H1 (cell line): ENCODE data around the gene AGBL1. TPM values are rescaled to one million over a fixed set of nuclear protein-coding genes. Genes with fewer than 3 reads are reported as not detected.

Experiments used
- CTCF ChIA-PET: fragments of 300-600 bp; sonication (Branson Sonifier 250); formaldehyde crosslinking; loops from one replicate; lab custom pipeline; 2021; ENCODE audit not compliant: partially characterized antibody; lab: Charles Lee
- POLR2A ChIA-PET: fragments of 300-600 bp; sonication (Branson Sonifier 250); formaldehyde crosslinking; loops from one replicate; lab custom pipeline; 2021; ENCODE audit warnings: inconsistent platforms; ENCODE audit not compliant: partially characterized antibody; lab: Charles Lee
- DNase-seq, 2 experiments: peaks; one replicate each; pipeline versions ENCODE4 v3.0.0 to v3.0.0-alpha.2; 2010 to 2022; ENCODE audit warnings: low spot score in 2 of 2, low read depth in 1 of 2, mixed read lengths in 1 of 2
- FAIRE-seq: peaks from 2 replicates; lab custom pipeline; 2011; peaks lifted over from hg19 to GRCh38; lab: Jason Lieb, UNC
- H2AFZ ChIP-seq: 2 replicates; pipeline ENCODE4 v1.8.1; 2012; ENCODE audit warnings: low read length, inconsistent platforms
- H2AK5ac ChIP-seq: 2 replicates; pipeline ENCODE4 v1.6.1; 2013; ENCODE audit warnings: low read depth, low read length
- H2BK120ac ChIP-seq: replicated peaks from 2 replicates; pipeline ENCODE3; 2013; ENCODE audit warnings: low read depth, low read length, inconsistent platforms
- H2BK12ac ChIP-seq: 2 replicates; pipeline ENCODE4 v1.6.1; 2013; ENCODE audit warnings: low read depth, low read length
- H2BK15ac ChIP-seq: 2 replicates; pipeline ENCODE4 v1.6.1; 2013; ENCODE audit warnings: low read length
- H2BK20ac ChIP-seq: 2 replicates; pipeline ENCODE4 v1.6.1; 2013; ENCODE audit warnings: low read length
- H2BK5ac ChIP-seq: 2 replicates; pipeline ENCODE4 v1.6.1; 2013; ENCODE audit warnings: low read depth, low read length
- H3K14ac ChIP-seq: 2 replicates; pipeline ENCODE4 v1.6.1; 2013; ENCODE audit warnings: inconsistent platforms; ENCODE audit not compliant: insufficient read length
- H3K18ac ChIP-seq: 2 replicates; pipeline ENCODE4 v1.6.1; 2013; ENCODE audit warnings: low read length; ENCODE audit errors: extremely low read depth
- H3K23ac ChIP-seq: 2 replicates; pipeline ENCODE4 v1.6.1; 2013; ENCODE audit warnings: inconsistent platforms; ENCODE audit not compliant: insufficient read length
- H3K23me2 ChIP-seq: 2 replicates; pipeline ENCODE4 v1.6.1; 2013; ENCODE audit warnings: low read depth, low read length
- H3K27ac ChIP-seq: 2 replicates; pipeline ENCODE4 v1.6.1; 2011; ENCODE audit warnings: low read depth, low read length, inconsistent platforms
- H3K27me3 ChIP-seq, 4 experiments: replicated peaks in 1 of 4; 1 replicate in 1 of 4; 2 replicates in 3 of 4; pipeline versions ENCODE4 v1.6.1 to v1.8.1; 2011 to 2013; ENCODE audit warnings: low read length in 3 of 4, mild to moderate bottlenecking in 3 of 4, inconsistent platforms in 2 of 4, mixed read lengths in 2 of 4, moderate library complexity in 1 of 4; ENCODE audit not compliant: control insufficient read depth in 3 of 4, insufficient read depth in 3 of 4; ENCODE audit errors: extremely low read depth in 1 of 4
- H3K36me3 ChIP-seq, 4 experiments: 2 replicates each; pipeline versions ENCODE4 v1.6.1 to v1.8.1; 2011 to 2013; ENCODE audit warnings: mild to moderate bottlenecking in 4 of 4, low read length in 3 of 4, moderate library complexity in 2 of 4, control low read depth in 1 of 4, inconsistent platforms in 1 of 4; ENCODE audit not compliant: insufficient read depth in 4 of 4, control insufficient read depth in 2 of 4
- H3K4ac ChIP-seq: replicated peaks from 2 replicates; pipeline ENCODE3; 2013; ENCODE audit warnings: low read length, low read depth, mixed read lengths, inconsistent platforms; ENCODE audit not compliant: insufficient read length
- H3K4me1 ChIP-seq, 4 experiments: replicated peaks in 1 of 4; 1 replicate in 1 of 4; 2 replicates in 3 of 4; pipeline versions ENCODE4 v1.6.1 to v1.8.1; 2011 to 2013; ENCODE audit warnings: low read length in 3 of 4, inconsistent platforms in 2 of 4, mixed read lengths in 1 of 4; ENCODE audit not compliant: insufficient read depth in 4 of 4, control insufficient read depth in 3 of 4
- H3K4me2 ChIP-seq, 2 experiments: 2 replicates each; pipeline versions ENCODE4 v1.6.1 to v1.8.1; 2011 to 2013; ENCODE audit warnings: low read depth in 2 of 2, low read length in 2 of 2, control low read depth in 1 of 2, inconsistent platforms in 1 of 2, mild to moderate bottlenecking in 1 of 2; ENCODE audit not compliant: insufficient read depth in 1 of 2
- H3K4me3 ChIP-seq, 4 experiments: fragments of 200-600, 300-600 bp in 1 of 4; sonication (generic), shearing (Covaris generic), sonication (Bioruptor Twin) in 1 of 4; 2 replicates each; pipeline versions ENCODE4 v1.5.1 to v1.8.1; 2011 to 2016; ENCODE audit warnings: low read length in 4 of 4, low read depth in 3 of 4, control low read depth in 2 of 4, inconsistent platforms in 2 of 4, mild to moderate bottlenecking in 2 of 4, mixed read lengths in 1 of 4, moderate library complexity in 1 of 4; ENCODE audit not compliant: insufficient read depth in 2 of 4; ENCODE audit errors: extremely low read depth in 1 of 4
- H3K56ac ChIP-seq: replicated peaks from 2 replicates; pipeline ENCODE3; 2013; ENCODE audit warnings: low read depth, mild to moderate bottlenecking, mixed read lengths, low read length, inconsistent platforms; ENCODE audit not compliant: insufficient read length
- H3K79me1 ChIP-seq: 2 replicates; pipeline ENCODE4 v1.6.1; 2013; ENCODE audit warnings: low read depth, low read length, control low read depth
- H3K79me2 ChIP-seq, 2 experiments: 2 replicates each; pipeline versions ENCODE4 v1.6.1 to v1.8.1; 2012 to 2013; ENCODE audit warnings: low read length in 2 of 2, mild to moderate bottlenecking in 2 of 2, inconsistent platforms in 1 of 2; ENCODE audit not compliant: insufficient read depth in 2 of 2, control insufficient read depth in 1 of 2
- H3K9ac ChIP-seq, 4 experiments: replicated peaks in 1 of 4; 1 replicate in 1 of 4; 2 replicates in 3 of 4; pipeline versions ENCODE4 v1.6.1 to v1.8.1; 2011 to 2013; ENCODE audit warnings: low read depth in 3 of 4, low read length in 3 of 4, control low read depth in 2 of 4, mild to moderate bottlenecking in 2 of 4, moderate library complexity in 2 of 4, inconsistent platforms in 1 of 4; ENCODE audit errors: extremely low read depth in 1 of 4
- H3K9me3 ChIP-seq, 2 experiments: 2 replicates each; pipeline versions ENCODE4 v1.6.1 to v1.8.1; 2012 to 2013; ENCODE audit warnings: mild to moderate bottlenecking in 2 of 2, moderate library complexity in 2 of 2, control low read depth in 1 of 2, inconsistent platforms in 1 of 2, low read depth in 1 of 2, low read length in 1 of 2, mixed read lengths in 1 of 2; ENCODE audit not compliant: insufficient read depth in 2 of 2
- H4K20me1 ChIP-seq, 2 experiments: replicated peaks in 1 of 2; 2 replicates each; pipeline versions ENCODE3 to v1.8.1; 2011 to 2013; ENCODE audit warnings: inconsistent platforms in 2 of 2, low read length in 2 of 2, mild to moderate bottlenecking in 1 of 2; ENCODE audit not compliant: insufficient read depth in 2 of 2, control insufficient read depth in 1 of 2
- H4K5ac ChIP-seq: 2 replicates; pipeline ENCODE4 v1.6.1; 2013; ENCODE audit warnings: low read length, low read depth, mixed read lengths, inconsistent platforms; ENCODE audit not compliant: insufficient read length
- H4K8ac ChIP-seq: 2 replicates; pipeline ENCODE4 v1.8.0; 2013; ENCODE audit warnings: mild to moderate bottlenecking, moderate library complexity, low read length, inconsistent platforms; ENCODE audit not compliant: insufficient read depth; ENCODE audit errors: extremely low read depth
- H4K91ac ChIP-seq: replicated peaks from 2 replicates; pipeline ENCODE3; 2013; ENCODE audit warnings: low read length, mixed read lengths, inconsistent platforms; ENCODE audit not compliant: insufficient read length
- ATF2 ChIP-seq: IDR thresholded peaks from 2 replicates; pipeline ENCODE4 v1.6.1; 2012; ENCODE audit warnings: low read length, inconsistent platforms
- BCL11A ChIP-seq, 2 experiments: IDR thresholded peaks; one replicate each; pipeline ENCODE4 v1.6.1; 2011; ENCODE audit warnings: low read depth in 2 of 2, low read length in 2 of 2, mild to moderate bottlenecking in 2 of 2
- CBX8 ChIP-seq: fragments of 300-800, 300-1000 bp; sonication (generic); IDR thresholded peaks from 2 replicates; pipeline ENCODE4 v1.7.1; 2016; ENCODE audit warnings: low read depth, low read length, borderline replicate concordance
- E2F6 ChIP-seq: IDR thresholded peaks from 2 replicates; pipeline ENCODE4 v1.6.1; 2012; ENCODE audit warnings: inconsistent platforms
- EP300 ChIP-seq, 2 experiments: IDR thresholded peaks; 1 replicate in 1 of 2; 2 replicates in 1 of 2; pipeline ENCODE4 v1.6.1; 2011 to 2012; ENCODE audit warnings: low read depth in 2 of 2, low read length in 2 of 2, mild to moderate bottlenecking in 2 of 2, borderline replicate concordance in 1 of 2, inconsistent platforms in 1 of 2, moderate library complexity in 1 of 2
- GTF2F1 ChIP-seq: IDR thresholded peaks from 2 replicates; pipeline ENCODE4 v1.6.1; 2012; ENCODE audit warnings: low read depth, low read length, improper control_type of control experiment, borderline replicate concordance
- KDM4A ChIP-seq: IDR thresholded peaks from one replicate; pipeline ENCODE4 v1.7.1; 2012; ENCODE audit warnings: low read depth, mild to moderate bottlenecking, moderate library complexity, low read length, inconsistent platforms; ENCODE audit not compliant: severe bottlenecking
- NANOG ChIP-seq: IDR thresholded peaks from 2 replicates; pipeline ENCODE4 v1.6.1; 2011; ENCODE audit warnings: low read length, low read depth, mild to moderate bottlenecking, inconsistent platforms; ENCODE audit not compliant: insufficient read depth, poor library complexity, severe bottlenecking
- RAD21 ChIP-seq, 2 experiments: IDR thresholded peaks in 1 of 2; conservative IDR thresholded peaks in 1 of 2; 2 replicates each; pipeline ENCODE4 v1.6.1; 2011; ENCODE audit warnings: low read depth in 2 of 2, low read length in 2 of 2, improper control_type of control experiment in 1 of 2, inconsistent platforms in 1 of 2, mild to moderate bottlenecking in 1 of 2, moderate library complexity in 1 of 2
- TAF1 ChIP-seq: IDR thresholded peaks from 2 replicates; pipeline ENCODE4 v1.6.1; 2011; ENCODE audit warnings: mild to moderate bottlenecking, low read depth, low read length
- WGBS, 2 experiments: shearing (Covaris generic) in 1 of 2; methylation state at CpG; one replicate each; pipeline versions ENCODE4 v1.1.6 to v1.1.7; 2013 to 2015; ENCODE audit warnings: low lambda C conversion rate in 2 of 2, mixed read lengths in 2 of 2, inconsistent platforms in 1 of 2, low coverage in 1 of 2, missing lambda C conversion rate in 1 of 2; ENCODE audit not compliant: insufficient replicate concordance in 2 of 2, insufficient coverage in 1 of 2, insufficient read length in 1 of 2; ENCODE audit errors: extremely low coverage in 1 of 2, missing lambda C conversion rate in 1 of 2; 5-methylcytosine and 5-hydroxymethylcytosine counted together
- polyA plus RNA-seq, 7 experiments: library from polyadenylated mRNA; depleted of rRNA in 3 of 7; stranded (reverse) in 5 of 7; unstranded in 2 of 7; fragments of >200 nt in 5 of 7; fragments of 200-250 nt in 2 of 7; gene quantifications; 1 replicate in 5 of 7; 2 replicates in 1 of 7; 4 replicates in 1 of 7; pipeline versions ENCODE4 v1.2.1 to v1.2.3, GENCODE V29; 2011 to 2013; ENCODE audit warnings: missing spikeins in 2 of 7, mixed read lengths in 2 of 7
- total RNA-seq: library from RNA; stranded (reverse); fragmentation: NEBNext Ultra II Directional; extraction: Animal tissue kit (Norgen Biotek cat#: 25700); gene quantifications from 2 replicates; pipeline ENCODE4 v1.2.1, GENCODE V29; 2021

The AGBL1 gene
- total and polyA plus RNA-seq, 2 of the 8 experiments (the other 6 are each of a cell fraction or from before 2014, with no cell fraction given) = not detected

GRCh38 chr15:86089422-86089821, 9.8 kb downstream of the AGBL1 start:
- no peak overlapping the region for H3K23ac ChIP-seq
- no peak overlapping the region for H3K4me3 ChIP-seq
- H2AK5ac ChIP-seq = no peak overlapping the region
- H3K27me3 ChIP-seq = no peaks in the 10 kb centered on the region; a peak in 1 of 7 replicates
- no peaks in the 10 kb centered on the region for H4K20me1 ChIP-seq
- H3K36me3 ChIP-seq = no peaks in the 10 kb centered on the region
- H3K4me1 ChIP-seq = peaks cover 0 to 7% (median 1%) of the 10 kb centered on the region in 4 experiments; a peak in 2 of 7 replicates
- no peak overlapping the region; the same call in 1 of the 2 replicates for H2BK5ac ChIP-seq
- FAIRE-seq (no peak), DNase-seq (no peak)
- H3K9me3 ChIP-seq = no peaks in the 10 kb centered on the region
- no peaks in the 10 kb centered on the region for H3K79me2 ChIP-seq
- no peak overlapping the region for H4K8ac ChIP-seq
- ChIA-PET POLR2A (no interaction called here), CTCF (interaction anchor here (0.9 to 3.6 kb wide), 2 partner anchors 10 to 49 kb away, joined by 4 to 13 read pairs; partner anchors contain the start of gene AGBL1)
- H2BK12ac ChIP-seq = no peak overlapping the region
- H2BK120ac ChIP-seq = no peak overlapping the region
- no peak overlapping the region for H4K91ac ChIP-seq
- no peak overlapping the region for H3K14ac ChIP-seq
- no peak overlapping the region for H3K56ac ChIP-seq
- H2AFZ ChIP-seq = no peak overlapping the region
- H2BK15ac ChIP-seq = no peak overlapping the region
- H3K79me1 ChIP-seq = no peaks in the 10 kb centered on the region
- H3K27ac ChIP-seq = no peak overlapping the region
- H3K4me2 ChIP-seq = peak overlapping the region; percentile 40 to 45; a peak in 2 of 4 replicates
- no peak overlapping the region for H3K18ac ChIP-seq
- H2BK20ac ChIP-seq = no peak overlapping the region
- no peak overlapping the region for H3K4ac ChIP-seq
- 44% methylated on average over 4 of the region's 4 CpGs; no CpG with 5 or more reads in 1 of the 2 experiments for WGBS, 2 experiments
- H3K23me2 ChIP-seq = no peaks in the 10 kb centered on the region
- no peak overlapping the region for H4K5ac ChIP-seq
- H3K9ac ChIP-seq = no peak overlapping the region
- no peak for TF ChIP-seq E2F6
- no peak for TF ChIP-seq BCL11A (IDR thresholded peaks at IDR 0.05; ENCODE audit: low read depth in 2 of 2, low read length in 2 of 2)
- TF ChIP-seq GTF2F1 = no peak
- TF ChIP-seq EP300 (IDR thresholded peaks at IDR 0.05; ENCODE audit: borderline replicate concordance in 1 of 2, low read depth in 2 of 2, low read length in 2 of 2) = no peak
- no peak for TF ChIP-seq KDM4A
- no peak for TF ChIP-seq RAD21 (IDR thresholded peaks at IDR 0.05 in 1 of 2, conservative IDR thresholded peaks at IDR 0.05 in 1 of 2; ENCODE audit: low read depth in 2 of 2, low read length in 2 of 2)
- no peak for TF ChIP-seq ATF2
- TF ChIP-seq TAF1 = no peak
- TF ChIP-seq CBX8 = no peak
- TF ChIP-seq NANOG = no peak
